Mesenchymal stem cell (in vitro differentiated cells and primary cell): ENCODE data around the gene NOP9.

Experiments
- DNase-seq: peaks from one replicate; pipeline ENCODE4 v3.0.0-alpha.2; 2013
- H2AFZ ChIP-seq: one replicate; pipeline ENCODE4 v1.6.1; 2013; ENCODE audit warnings: low read depth, mild to moderate bottlenecking, control low read depth, inconsistent platforms, low read length, moderate library complexity
- H2AK5ac ChIP-seq: 2 replicates; pipeline ENCODE4 v1.6.1; 2013; ENCODE audit warnings: low read length, moderate library complexity, mild to moderate bottlenecking, inconsistent platforms; ENCODE audit not compliant: severe bottlenecking
- H2BK120ac ChIP-seq: one replicate; pipeline ENCODE4 v1.6.1; 2013; ENCODE audit warnings: low read depth, mild to moderate bottlenecking, inconsistent platforms, low read length, moderate library complexity
- H2BK12ac ChIP-seq, 2 experiments: one replicate each; pipeline ENCODE4 v1.6.1; 2013; ENCODE audit warnings: inconsistent platforms in 2 of 2, low read length in 2 of 2, mild to moderate bottlenecking in 2 of 2, moderate library complexity in 2 of 2, control low read depth in 1 of 2
- H2BK15ac ChIP-seq: one replicate; pipeline ENCODE4 v1.6.1; 2013; ENCODE audit warnings: mild to moderate bottlenecking, low read depth, inconsistent platforms; ENCODE audit not compliant: poor library complexity, severe bottlenecking
- H2BK5ac ChIP-seq: 2 replicates; pipeline ENCODE4 v1.6.1; 2013; ENCODE audit warnings: low read depth, mild to moderate bottlenecking, low read length, control low read depth, inconsistent platforms; ENCODE audit not compliant: poor library complexity, severe bottlenecking
- H3K14ac ChIP-seq, 2 experiments: one replicate each; pipeline ENCODE4 v1.6.1; 2013; ENCODE audit warnings: inconsistent platforms in 2 of 2, low read length in 2 of 2, control low read depth in 1 of 2, mild to moderate bottlenecking in 1 of 2, moderate library complexity in 1 of 2
- H3K18ac ChIP-seq, 2 experiments: one replicate each; pipeline ENCODE4 v1.6.1; 2013; ENCODE audit warnings: inconsistent platforms in 2 of 2, low read length in 2 of 2, control low read depth in 1 of 2, low read depth in 1 of 2, mild to moderate bottlenecking in 1 of 2
- H3K23ac ChIP-seq, 2 experiments: one replicate each; pipeline ENCODE4 v1.6.1; 2013; ENCODE audit warnings: inconsistent platforms in 2 of 2, low read length in 2 of 2, mild to moderate bottlenecking in 2 of 2, moderate library complexity in 2 of 2, control low read depth in 1 of 2
- H3K27ac ChIP-seq: 2 replicates; pipeline ENCODE4 v1.5.1; 2013; ENCODE audit warnings: mild to moderate bottlenecking, moderate library complexity, low read length, control low read depth, inconsistent platforms; ENCODE audit not compliant: poor library complexity, severe bottlenecking
- H3K27me3 ChIP-seq, 2 experiments: 2 replicates each; pipeline versions ENCODE4 v1.6.1 to v1.7.0; 2013; ENCODE audit warnings: low read length in 2 of 2, mild to moderate bottlenecking in 2 of 2, moderate library complexity in 2 of 2, control low read depth in 1 of 2, inconsistent platforms in 1 of 2; ENCODE audit not compliant: control insufficient read depth in 1 of 2, insufficient read depth in 1 of 2
- H3K36me3 ChIP-seq, 2 experiments: 2 replicates each; pipeline versions ENCODE4 v1.6.1 to v1.7.0; 2013; ENCODE audit warnings: low read length in 2 of 2, control low read depth in 1 of 2, inconsistent platforms in 1 of 2, low read depth in 1 of 2, mild to moderate bottlenecking in 1 of 2; ENCODE audit not compliant: insufficient read depth in 2 of 2, control insufficient read depth in 1 of 2
- H3K4ac ChIP-seq, 2 experiments: one replicate each; pipeline ENCODE4 v1.6.1; 2013; ENCODE audit warnings: inconsistent platforms in 2 of 2, low read length in 2 of 2, mild to moderate bottlenecking in 2 of 2, moderate library complexity in 2 of 2, control low read depth in 1 of 2, low read depth in 1 of 2
- H3K4me1 ChIP-seq: 2 replicates; pipeline ENCODE4 v1.6.1; 2013; ENCODE audit warnings: low read depth, low read length, control low read depth; ENCODE audit not compliant: control insufficient read depth, insufficient read depth
- H3K4me2 ChIP-seq: 2 replicates; pipeline ENCODE4 v1.6.1; 2013; ENCODE audit warnings: low read length, mild to moderate bottlenecking, inconsistent platforms; ENCODE audit not compliant: poor library complexity, severe bottlenecking
- H3K4me3 ChIP-seq, 2 experiments: 2 replicates each; pipeline versions ENCODE4 v1.5.1 to v1.7.0; 2013; ENCODE audit warnings: low read length in 2 of 2, mild to moderate bottlenecking in 2 of 2, control low read depth in 1 of 2, low read depth in 1 of 2; ENCODE audit not compliant: insufficient read depth in 1 of 2
- H3K79me1 ChIP-seq: replicated peaks from 2 replicates; pipeline ENCODE4 v1.6.1; 2013; ENCODE audit warnings: mild to moderate bottlenecking, control low read depth, low read length, inconsistent platforms; ENCODE audit not compliant: poor library complexity, severe bottlenecking
- H3K9ac ChIP-seq: 2 replicates; pipeline ENCODE4 v1.7.0; 2013; ENCODE audit warnings: mild to moderate bottlenecking, low read length, moderate library complexity
- H3K9me3 ChIP-seq: 2 replicates; pipeline ENCODE4 v1.7.0; 2013; ENCODE audit warnings: mild to moderate bottlenecking, low read length; ENCODE audit not compliant: control insufficient read depth
- H4K8ac ChIP-seq: one replicate; pipeline ENCODE4 v1.6.1; 2013; ENCODE audit warnings: inconsistent platforms, mild to moderate bottlenecking, low read length, moderate library complexity
- H4K91ac ChIP-seq: one replicate; pipeline ENCODE4 v1.6.1; 2013; ENCODE audit warnings: mild to moderate bottlenecking, low read length, inconsistent platforms
- WGBS: methylation state at CpG from one replicate; pipeline ENCODE4 v1.1.7; 2013; ENCODE audit warnings: mixed read lengths; 5-methylcytosine and 5-hydroxymethylcytosine counted together

The NOP9 gene

DNA sequence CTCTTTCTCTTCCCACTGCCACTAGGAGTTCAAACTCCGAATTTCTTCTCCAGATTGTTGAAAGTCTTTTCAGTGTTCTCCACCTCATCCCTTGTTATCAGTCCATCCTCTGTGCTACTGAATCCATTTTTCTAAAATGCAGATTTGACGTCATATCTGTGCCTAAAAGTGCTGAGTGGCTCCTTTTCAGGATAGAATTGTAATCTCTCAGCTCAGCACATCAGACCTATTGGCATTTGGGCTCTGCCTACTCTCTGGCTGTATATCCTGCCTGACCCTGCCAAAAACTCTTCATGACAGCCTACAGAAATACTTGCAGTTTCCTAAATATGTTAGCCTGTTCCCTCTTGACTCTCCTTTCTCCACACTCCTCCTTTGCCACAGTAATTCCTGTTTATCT lies 27.2 kb upstream of the NOP9 start:
- 97% methylated on average over 2 of the region's 2 CpGs for WGBS
- no peak overlapping the region for H2BK120ac ChIP-seq
- H3K18ac ChIP-seq, result no peak overlapping the region
- no peak overlapping the region for H2AK5ac ChIP-seq
- no peak for DNase-seq
- H3K4me3 ChIP-seq, result no peak overlapping the region
- no peak overlapping the region for H2BK12ac ChIP-seq
- no peak overlapping the region for H3K14ac ChIP-seq
- no peak overlapping the region for H4K8ac ChIP-seq
- H3K27me3 ChIP-seq, result no peaks in the 10 kb centered on the region
- H3K23ac ChIP-seq, result no peak overlapping the region
- no peak overlapping the region for H3K27ac ChIP-seq
- H3K9ac ChIP-seq, result no peak overlapping the region
- H3K4ac ChIP-seq, result no peak overlapping the region
- H4K91ac ChIP-seq, result no peak overlapping the region
- H3K4me1 ChIP-seq, result peaks cover 6% of the 10 kb centered on the region
- no peak overlapping the region for H2BK15ac ChIP-seq
- H2BK5ac ChIP-seq, result no peak overlapping the region
- H2AFZ ChIP-seq, result no peak overlapping the region
- H3K36me3 ChIP-seq, result peaks cover 28 to 29% of the 10 kb centered on the region in 2 experiments
- no peak overlapping the region for H3K4me2 ChIP-seq
- H3K79me1 ChIP-seq, result peaks cover 42% of the 10 kb centered on the region
- no peaks in the 10 kb centered on the region for H3K9me3 ChIP-seq

DNA sequence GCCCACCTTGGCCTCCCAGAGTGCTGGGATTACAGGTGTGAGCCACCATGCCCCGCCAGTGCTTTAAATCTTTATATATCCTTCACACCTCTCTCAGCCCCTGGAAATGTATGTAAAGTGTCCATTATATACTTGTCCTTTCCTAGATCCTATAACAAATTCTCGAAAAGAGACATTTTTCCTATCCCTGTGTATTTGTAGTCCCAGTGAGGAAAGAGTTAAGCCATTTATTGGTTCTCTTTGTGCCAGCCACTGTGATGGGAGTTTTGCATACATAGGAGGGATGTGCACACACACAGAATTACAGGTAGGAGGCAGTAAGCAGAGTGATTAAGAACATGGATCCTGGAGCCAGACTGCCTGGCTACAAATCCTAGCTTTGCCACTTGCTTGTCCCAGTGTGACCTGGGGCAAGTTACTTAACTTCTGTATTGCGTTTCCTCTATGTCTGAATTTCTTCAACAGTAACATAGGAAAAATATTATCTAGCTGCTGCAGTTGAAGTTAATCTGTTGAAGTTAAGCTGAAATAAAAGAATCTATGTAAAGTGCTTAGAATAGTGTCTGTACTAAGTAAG lies 26.1 kb upstream of the NOP9 start:
- Histone ChIP-seq H2BK12ac (no peak overlapping the region), H2BK120ac (no peak overlapping the region), H3K27ac (no peak overlapping the region), H2BK15ac (no peak overlapping the region), H2AFZ (no peak overlapping the region), H3K23ac (no peak overlapping the region), H3K4me3 (no peak overlapping the region), H3K9ac (no peak overlapping the region), H3K9me3 (no peaks in the 10 kb centered on the region), H4K91ac (no peak overlapping the region), H3K79me1 (peaks cover 44% of the 10 kb centered on the region), H3K27me3 (no peaks in the 10 kb centered on the region), H3K4me1 (peaks cover 6% of the 10 kb centered on the region), H3K36me3 (peaks cover 18 to 19% of the 10 kb centered on the region in 2 experiments), H3K4ac (no peak overlapping the region), H2AK5ac (no peak overlapping the region), H4K8ac (no peak overlapping the region), H3K18ac (no peak overlapping the region), H3K14ac (no peak overlapping the region), H3K4me2 (no peak overlapping the region), H2BK5ac (no peak overlapping the region)
- WGBS, result 100% methylated on average over 2 of the region's 3 CpGs
- DNase-seq, result no peak

DNA sequence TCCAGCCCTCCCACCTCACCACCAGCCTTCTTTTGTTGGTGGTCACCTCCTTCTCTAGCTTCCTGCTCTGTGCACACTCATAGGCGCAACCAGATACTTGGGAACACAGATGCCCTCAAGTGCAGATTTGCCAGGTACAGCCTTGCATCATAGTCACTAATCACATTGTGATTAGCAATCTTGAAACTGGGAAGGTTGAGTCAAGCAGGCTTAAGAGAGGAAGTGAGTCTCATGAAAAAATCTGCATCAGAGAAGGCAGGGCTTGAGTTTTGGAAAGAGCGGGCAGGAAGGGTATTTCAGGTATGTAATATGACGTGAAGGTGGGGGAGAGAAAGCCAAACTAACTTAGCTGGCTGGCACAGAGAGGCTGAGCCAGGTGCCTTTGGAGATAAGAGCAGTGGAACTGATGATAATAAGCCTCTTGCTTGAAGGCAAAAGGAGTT lies 25.5 kb upstream of the NOP9 start:
- no peak overlapping the region for H4K91ac ChIP-seq
- peaks cover 6% of the 10 kb centered on the region for H3K4me1 ChIP-seq
- H3K4me2 ChIP-seq, result no peak overlapping the region
- no peak overlapping the region for H3K27ac ChIP-seq
- no peak overlapping the region for H3K23ac ChIP-seq
- H3K18ac ChIP-seq, result no peak overlapping the region
- no peak for DNase-seq
- H2BK12ac ChIP-seq, result no peak overlapping the region
- no peak overlapping the region for H3K14ac ChIP-seq
- no peak overlapping the region for H4K8ac ChIP-seq
- no peak overlapping the region for H2BK5ac ChIP-seq
- H3K27me3 ChIP-seq, result no peaks in the 10 kb centered on the region
- H3K4me3 ChIP-seq, result no peak overlapping the region
- H2BK120ac ChIP-seq, result no peak overlapping the region
- H3K79me1 ChIP-seq, result peaks cover 41% of the 10 kb centered on the region
- peaks cover 12 to 13% of the 10 kb centered on the region in 2 experiments for H3K36me3 ChIP-seq
- H2AFZ ChIP-seq, result no peak overlapping the region
- no peak overlapping the region for H3K9ac ChIP-seq
- H2BK15ac ChIP-seq, result no peak overlapping the region
- no peak overlapping the region for H3K4ac ChIP-seq
- no peak overlapping the region for H2AK5ac ChIP-seq
- WGBS, result 91% methylated on average over 3 of the region's 3 CpGs
- H3K9me3 ChIP-seq, result no peaks in the 10 kb centered on the region

DNA sequence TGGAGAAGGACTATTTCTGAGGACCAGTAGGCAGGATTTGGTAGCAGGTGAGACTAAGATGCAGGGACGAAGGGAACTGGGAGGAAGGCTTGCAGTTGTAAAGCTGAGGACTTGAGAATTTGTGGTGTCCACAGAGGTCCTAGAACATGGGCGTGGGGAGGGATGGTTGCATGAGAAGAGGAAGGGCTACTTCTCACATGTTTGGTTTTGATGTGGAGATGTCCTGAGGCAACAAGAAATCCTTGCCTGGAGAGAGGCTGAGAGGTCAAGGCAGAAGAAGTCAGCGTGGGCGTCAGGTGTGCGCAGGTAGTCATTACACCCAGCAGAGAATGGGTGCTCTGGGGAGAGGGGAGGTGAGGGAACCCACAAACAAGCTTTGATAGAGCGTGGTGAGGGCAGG lies 22.6 kb upstream of the NOP9 start:
- H3K4ac ChIP-seq, result no peak overlapping the region
- WGBS, result 94% methylated on average over 6 of the region's 6 CpGs
- H3K9me3 ChIP-seq, result no peaks in the 10 kb centered on the region
- no peak overlapping the region for H2BK120ac ChIP-seq
- H3K4me1 ChIP-seq, result no peaks in the 10 kb centered on the region
- no peak overlapping the region for H3K4me2 ChIP-seq
- no peak overlapping the region for H2BK5ac ChIP-seq
- H4K91ac ChIP-seq, result no peak overlapping the region
- no peak overlapping the region for H2BK15ac ChIP-seq
- H3K36me3 ChIP-seq, result no peaks in the 10 kb centered on the region
- no peak overlapping the region for H2BK12ac ChIP-seq
- no peak overlapping the region for H3K27ac ChIP-seq
- H3K14ac ChIP-seq, result no peak overlapping the region
- no peak overlapping the region for H2AK5ac ChIP-seq
- DNase-seq, result no peak
- no peak overlapping the region for H4K8ac ChIP-seq
- H3K23ac ChIP-seq, result no peak overlapping the region
- H2AFZ ChIP-seq, result no peak overlapping the region
- H3K79me1 ChIP-seq, result peaks cover 31% of the 10 kb centered on the region
- peak overlapping the region; percentile 30 for H3K9ac ChIP-seq
- no peak overlapping the region for H3K18ac ChIP-seq
- no peak overlapping the region for H3K4me3 ChIP-seq
- H3K27me3 ChIP-seq, result no peaks in the 10 kb centered on the region
